RCC 7860 (cell line): ENCODE measurements around the gene DGKK.
"Not testable (repeated sequence)": the region's sequence is repeated elsewhere in the genome, so short reads cannot be mapped to it uniquely, and the experiment has no call there.

Experiments
- DNase-seq: peaks from one replicate; pipeline ENCODE4 v3.0.0-alpha.2; 2015; ENCODE audit warnings: low spot score
- FAIRE-seq: peaks from 2 replicates; lab custom pipeline; 2012; peaks lifted over from hg19 to GRCh38; lab: Jason Lieb, UNC

DGKK gene

DNA sequence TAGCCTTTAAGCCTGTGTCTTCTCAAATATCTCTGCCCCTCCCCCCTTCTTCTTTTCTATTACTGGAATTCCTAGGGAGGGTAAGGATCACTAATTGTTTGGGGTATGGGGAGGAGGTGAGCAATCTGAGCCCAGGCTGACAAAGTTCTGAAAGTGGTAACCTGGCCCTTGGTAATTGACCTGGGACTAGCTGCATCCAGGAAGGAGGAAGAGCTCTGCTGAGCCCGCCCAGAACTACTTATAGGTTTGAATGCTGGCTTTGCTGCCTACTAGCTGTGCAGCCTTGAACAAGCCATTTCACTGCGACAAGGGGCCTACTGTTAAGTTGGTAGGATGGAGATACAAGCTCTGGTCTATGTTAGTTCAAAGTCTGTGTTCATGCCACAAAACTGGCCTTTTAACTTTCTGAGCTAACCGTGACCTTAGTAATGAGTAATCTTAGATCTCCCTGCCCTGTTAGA, 37.8 kb downstream of the DGKK start:
- FAIRE-seq (no peak), DNase-seq (no peak)

DNA sequence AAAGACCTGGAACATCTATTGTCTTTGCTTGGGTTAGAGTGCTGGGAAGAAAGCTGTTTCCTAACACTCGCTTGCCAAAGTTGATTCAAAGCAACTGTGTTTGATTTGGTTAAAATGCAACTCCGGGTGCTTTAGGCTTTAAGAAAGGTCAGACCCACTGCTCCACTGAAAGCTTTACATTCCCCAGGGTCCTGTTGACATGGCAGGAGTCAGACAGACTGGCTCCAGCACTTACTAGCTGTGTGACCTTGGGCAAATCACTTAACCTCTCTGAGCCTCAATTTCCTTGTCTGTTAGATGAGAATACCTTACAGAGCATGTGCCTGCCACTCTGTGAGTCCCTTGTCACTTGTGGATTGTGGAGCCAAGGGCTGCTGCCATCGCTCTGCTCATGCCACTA, 39.0 kb downstream of the DGKK start:
- no peak for DNase-seq
- no peak for FAIRE-seq

DNA sequence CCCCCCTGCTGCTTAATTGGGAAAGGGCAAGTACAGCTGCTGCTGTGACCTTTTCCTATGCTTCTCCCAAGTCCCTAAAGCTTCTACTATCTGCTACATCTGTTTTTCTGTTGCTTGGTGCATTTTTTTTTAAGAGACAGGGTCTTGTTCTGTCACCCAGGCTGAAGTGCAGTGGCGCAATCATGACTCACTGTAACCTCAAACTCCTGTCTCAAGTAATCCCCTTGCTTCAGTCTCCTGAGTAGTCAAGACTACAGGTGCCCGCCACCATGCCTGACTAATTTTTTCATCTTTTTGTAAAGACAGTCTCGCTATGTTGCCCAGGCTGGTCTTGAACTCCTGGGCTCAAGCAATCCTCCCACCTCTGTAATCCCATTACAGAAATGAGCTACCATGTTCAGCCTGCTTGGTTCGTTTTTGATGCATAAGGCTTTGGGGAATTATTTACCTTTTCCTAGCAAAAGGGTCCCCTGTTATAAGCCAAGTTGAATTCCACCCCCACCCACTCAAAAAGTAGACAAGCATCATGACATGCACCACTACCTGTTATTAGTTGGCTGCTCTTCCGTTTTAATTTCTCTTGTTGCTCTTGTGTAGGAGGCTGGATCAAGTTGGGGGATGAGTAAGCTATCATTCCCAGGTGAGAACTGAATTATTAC, 39.6 kb downstream of the DGKK start:
- DNase-seq (peak; percentile 4), FAIRE-seq (no peak)

DNA sequence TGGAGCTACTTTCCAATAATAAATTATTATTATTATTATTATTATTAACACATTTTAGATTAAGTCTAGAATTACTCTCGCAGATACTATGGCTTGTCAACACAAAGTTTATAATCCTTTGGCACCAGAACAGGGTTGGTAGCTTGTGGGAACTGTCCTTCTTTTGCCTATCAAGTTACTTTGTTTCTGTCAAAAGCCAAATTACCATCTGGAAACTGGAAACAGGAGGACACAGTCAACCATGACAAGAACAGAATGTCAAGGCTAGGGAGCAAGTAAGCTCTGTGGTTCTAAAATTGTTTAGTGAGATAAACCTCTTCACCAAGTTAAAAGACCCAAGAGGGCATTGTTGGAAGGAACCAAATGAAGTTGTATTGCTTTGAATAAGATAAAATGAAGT, 42.5 kb downstream of the DGKK start:
- DNase-seq, result no peak
- FAIRE-seq, result no peak

DNA sequence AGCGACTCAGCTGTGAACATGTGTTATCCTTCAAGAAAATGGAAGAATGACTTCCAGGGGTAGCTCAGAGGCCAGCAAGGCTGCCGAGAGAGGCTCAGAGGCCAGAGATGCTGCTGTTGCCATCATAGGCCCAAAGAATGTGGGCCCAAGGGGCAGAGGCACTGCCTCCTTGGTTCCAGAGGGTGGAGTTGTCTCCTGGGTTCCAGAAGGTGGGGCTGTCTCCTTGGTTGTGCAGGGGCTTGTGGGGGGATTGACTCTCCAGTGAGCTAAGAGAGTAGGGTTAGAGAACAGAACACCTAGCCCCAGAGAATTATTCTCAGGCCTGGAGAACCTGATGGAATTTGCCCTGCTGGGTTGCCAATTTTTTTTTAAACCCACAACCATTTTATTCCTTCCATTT, 62.6 kb downstream of the DGKK start:
- no peak for FAIRE-seq

DNA sequence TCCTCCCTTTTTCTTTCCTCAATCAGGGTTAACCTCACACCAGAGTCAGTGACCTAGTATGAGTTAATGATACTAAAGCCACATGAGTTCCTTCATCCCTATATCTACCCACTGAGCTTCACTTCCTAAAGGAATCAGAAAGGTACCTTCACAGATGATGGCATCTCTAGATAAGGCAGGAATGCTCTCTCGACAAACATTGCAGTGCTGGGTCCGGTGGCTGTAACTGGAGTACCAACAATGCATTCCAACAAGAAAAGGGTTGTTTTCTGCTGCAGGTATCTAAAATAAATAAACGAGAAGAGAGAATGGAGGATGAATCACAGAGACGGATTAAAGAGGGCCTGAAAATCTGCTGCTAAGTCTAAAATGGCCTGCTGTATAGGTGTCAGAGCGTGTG, 66.7 kb downstream of the DGKK start:
- DNase-seq (no peak), FAIRE-seq (no peak)

More for the DNA sequence above, 62.6 kb downstream of the DGKK start:
- DNase-seq, result no peak

DNA sequence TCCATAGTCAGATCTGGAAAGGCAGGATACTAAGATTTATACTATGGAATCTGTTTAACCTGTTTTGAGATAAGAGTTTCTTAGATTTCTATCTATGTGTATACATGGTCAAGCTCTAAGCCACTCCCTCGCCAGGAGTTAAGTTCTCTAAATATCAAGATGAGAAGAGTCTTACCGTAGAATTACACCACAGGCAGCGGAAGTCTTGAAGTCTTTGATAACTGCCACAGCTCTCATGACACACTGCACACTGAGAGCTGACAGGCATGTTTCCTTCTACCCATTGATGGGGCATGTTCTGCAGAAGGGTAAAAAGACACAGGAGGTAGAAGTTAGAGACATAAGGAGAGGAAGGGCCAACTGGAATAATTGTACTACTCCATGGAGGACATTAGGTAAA, 67.7 kb downstream of the DGKK start:
- no peak for FAIRE-seq

DNA sequence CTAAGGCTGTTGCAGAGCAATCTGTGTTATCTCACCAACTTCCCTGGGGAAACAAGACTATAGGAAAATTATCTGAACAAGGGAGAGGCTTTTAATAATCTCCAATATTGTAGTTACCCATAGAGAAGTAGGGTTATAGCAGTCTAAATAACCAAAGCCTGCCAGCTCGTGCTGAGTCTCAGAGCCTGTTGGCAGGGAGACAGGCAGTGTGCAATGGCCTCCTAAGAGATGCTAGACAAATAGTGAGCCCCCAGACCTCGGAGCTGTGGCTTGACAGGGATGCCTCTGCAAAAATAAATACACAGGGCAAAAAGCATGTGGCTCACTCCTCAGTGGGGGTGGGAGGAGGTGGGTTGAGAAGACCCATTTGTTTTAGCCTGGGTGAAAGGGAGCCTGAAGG, 76.7 kb downstream of the DGKK start:
- FAIRE-seq (no peak), DNase-seq (no peak)

More for the DNA sequence above, 67.7 kb downstream of the DGKK start:
- DNase-seq, result no peak

DNA sequence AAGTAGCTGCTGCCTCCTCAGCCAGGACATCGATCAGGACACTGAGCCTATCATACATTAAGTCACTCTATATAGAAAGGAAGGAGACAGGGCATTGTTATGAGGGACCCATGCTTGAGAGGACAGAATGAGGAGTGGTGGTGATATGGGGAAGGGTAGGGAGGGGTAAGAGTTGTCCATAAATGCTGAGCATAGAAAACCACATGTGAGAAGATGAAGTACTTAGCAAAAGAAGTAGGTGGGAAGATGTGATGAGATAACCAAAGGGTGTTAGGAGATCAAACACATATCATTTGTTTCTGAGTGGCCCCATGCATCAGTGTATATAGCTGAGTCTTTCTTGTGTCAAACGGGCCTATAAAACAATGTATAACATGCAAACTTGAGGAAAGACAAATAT, 84.1 kb downstream of the DGKK start:
- FAIRE-seq (no peak), DNase-seq (no peak)

DNA sequence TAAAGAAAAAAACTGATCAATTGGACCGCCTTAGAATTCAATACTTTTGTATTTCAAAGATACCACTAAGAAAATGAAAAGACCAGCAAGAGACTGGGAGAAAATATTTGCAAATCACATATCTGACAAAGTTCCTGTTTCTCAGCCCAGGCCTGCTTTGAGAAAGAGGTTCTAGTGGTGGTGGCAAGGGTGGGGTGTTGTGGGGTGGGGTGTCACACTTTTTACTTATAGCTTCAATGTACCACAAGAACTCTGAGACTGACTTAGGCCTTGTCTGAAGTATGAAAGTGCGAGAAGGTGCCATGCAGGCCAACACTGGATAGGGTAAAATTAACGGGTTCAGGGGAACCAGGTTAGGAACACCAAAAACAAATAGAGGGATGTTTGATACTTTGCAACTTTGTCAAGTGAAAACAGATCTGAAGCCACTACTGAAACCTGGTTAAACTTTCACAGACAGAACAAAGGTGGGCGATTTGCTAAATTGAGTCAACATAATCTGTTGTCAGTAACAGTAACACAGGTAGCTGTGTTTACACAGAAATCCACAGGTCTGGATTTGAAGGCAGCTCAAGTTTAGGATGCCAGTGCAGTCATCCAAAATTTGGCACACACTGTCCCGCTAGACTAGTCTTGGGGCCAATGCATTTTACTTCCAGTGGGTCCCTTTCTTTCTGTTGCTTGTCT, 88.8 kb downstream of the DGKK start:
- no peak for DNase-seq
- no peak for FAIRE-seq

DNA sequence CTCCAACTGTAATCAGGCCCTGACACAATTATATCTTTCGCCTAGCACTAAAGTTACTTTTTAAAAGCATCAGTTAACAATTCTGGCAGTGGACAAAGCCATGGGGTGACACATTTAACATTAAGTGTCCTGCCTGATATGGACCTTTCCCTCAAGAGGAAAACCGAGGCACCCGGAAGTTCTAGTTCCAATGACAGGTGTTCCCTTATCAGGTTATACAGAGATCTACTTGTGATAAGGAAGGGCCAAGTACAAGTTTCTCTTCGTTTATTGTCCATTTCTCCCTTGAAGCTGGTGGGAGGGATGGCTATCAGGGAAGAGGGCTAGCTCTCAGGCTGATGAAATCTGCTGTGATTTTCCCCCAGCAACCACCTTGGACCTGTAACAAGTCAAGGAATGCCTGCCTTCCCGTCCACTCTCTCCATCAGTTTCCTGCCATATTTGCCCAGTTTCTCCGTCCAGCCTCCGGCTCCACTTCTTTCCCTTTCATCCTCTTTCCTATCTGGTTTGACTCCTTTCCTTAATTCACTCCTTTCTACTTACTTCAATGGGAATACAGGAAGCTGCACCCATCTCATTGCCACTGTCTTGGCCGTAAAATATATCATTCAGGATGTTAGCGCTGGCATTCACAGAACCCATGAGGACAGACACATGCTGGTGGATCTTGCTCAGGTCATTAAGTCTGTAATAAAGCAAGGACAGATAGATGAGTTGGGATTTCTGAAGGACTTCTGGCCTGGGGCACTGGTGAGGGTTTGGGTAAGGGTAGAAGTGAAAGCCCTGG, 95.0 kb downstream of the DGKK start:
- DNase-seq, result no peak
- FAIRE-seq, result no peak

DNA sequence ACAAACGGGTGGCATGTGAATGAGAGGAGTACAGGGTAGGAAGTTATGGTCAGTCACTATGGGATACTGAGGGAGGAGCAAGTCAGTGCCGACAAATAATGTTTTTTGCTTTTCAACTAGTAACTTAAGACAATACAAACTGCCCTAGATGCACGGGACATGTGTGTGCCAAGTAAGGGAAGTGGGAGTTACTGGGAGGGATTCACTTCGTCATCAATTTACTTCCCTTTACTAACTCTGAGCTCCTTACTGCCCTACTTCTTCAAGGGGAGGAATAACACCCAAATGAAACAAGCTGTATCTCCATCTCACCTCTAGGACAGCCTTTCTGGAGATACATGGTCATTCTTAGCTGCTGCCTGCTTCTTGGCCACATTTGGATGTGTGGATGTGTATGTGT, 97.7 kb downstream of the DGKK start:
- DNase-seq (no peak), FAIRE-seq (no peak)

DNA sequence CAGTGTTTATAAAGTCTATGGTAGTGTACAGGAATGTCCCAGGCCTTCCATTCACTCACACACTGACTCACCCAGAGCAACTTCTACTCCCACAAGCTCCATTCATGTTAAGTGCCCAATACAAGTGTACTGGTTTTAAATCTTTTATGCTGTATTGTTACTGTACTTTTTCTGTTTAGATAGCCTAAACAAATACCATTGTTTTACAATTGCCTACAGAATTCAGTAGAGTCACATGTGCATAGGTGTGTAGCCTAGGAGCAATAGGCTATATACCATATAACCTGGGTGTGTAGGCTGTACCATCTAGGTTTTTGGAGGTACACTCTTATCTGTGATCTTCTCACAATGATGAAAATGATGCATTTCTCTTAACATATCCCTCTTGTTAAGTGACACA, 126.7 kb downstream of the DGKK start:
- FAIRE-seq (no peak), DNase-seq (no peak)

DNA sequence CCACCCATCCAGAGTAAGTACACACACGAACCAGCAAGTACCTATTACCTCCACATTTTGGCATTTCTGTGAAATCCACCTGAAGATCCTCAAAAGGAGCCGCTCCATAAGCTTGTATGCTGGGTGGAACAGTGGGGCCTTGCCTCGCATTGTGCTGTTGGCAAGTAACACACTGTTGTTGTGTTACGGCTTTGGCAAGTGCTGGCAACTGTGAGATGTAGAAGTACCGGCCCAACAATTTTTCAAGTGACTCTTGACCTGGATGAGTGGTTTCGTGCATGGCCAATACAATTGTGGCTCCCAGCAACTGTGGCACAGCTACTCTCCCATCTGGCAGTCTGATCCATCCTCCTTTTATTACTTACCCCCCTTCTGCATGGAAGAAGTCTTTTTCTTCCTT, 137.3 kb downstream of the DGKK start:
- FAIRE-seq, result no peak
- no peak for DNase-seq

DNA sequence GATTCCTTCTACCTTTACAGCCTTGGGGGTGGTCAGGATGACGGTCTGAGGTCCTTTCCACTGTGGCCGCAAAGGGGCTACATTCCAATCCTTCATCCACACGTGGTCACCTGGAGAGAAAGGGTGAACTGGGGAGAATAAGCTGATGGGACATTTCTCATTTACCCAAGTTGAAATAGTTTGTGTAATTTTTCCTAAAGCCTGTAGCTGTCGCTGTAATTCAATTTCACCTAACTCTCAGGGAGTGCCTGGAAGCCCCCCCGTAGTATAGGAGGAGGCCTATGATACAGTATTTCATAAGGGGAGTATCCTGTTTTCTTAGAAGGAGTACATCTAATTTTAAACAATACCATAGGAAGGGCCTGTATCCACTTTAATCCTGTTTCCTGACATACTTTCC, 138.0 kb downstream of the DGKK start:
- not testable (repeated sequence) for DNase-seq, FAIRE-seq

DNA sequence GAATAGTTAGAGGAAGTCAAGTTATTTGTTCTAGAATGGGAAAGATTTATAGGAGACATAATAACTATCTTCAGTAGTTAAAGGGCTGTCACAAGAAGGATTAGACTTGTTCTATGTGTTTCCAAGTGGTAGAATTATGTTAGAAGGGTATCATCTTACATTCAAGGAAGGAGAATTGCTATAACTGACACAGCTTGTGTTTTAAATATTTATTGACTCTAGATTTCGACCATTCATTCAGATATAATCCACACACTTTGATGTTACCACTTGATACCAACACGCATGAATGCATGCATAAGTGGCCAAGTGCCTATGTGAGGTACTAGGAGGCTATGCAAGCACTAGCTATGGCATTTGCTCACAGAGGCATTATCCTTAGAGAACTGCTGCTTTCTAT, 143.4 kb downstream of the DGKK start:
- no peak for DNase-seq
- FAIRE-seq, result no peak
